Calu3 (cell line): ENCODE measurements around the gene CIDEA. TPM values are rescaled to one million over a fixed set of nuclear protein-coding genes. Genes with fewer than 3 reads are reported as not detected.

ENCODE experiments used
- BruUV-seq: library from RNA; stranded (reverse); fragments of 400-500 nt; replicated peaks from 2 replicates; lab custom pipeline; 2021; lab: Mats Ljungman, UMichigan
- CTCF ChIA-PET: fragments of 300-600 bp; sonication (Branson Sonifier 250); formaldehyde crosslinking; loops from one replicate; lab custom pipeline; 2022; ENCODE audit warnings: antibody characterized with exemption; lab: Charles Lee
- DNase-seq: peaks from one replicate; pipeline ENCODE4 v3.0.0; 2022
- H3K27ac Mint-ChIP-seq: one replicate; pipeline ENCODE4 v1.8.0; 2022; ENCODE audit warnings: mixed read lengths; ENCODE audit not compliant: unreplicated experiment
- H3K27me3 Mint-ChIP-seq: one replicate; pipeline ENCODE4 v1.8.0; 2022; ENCODE audit warnings: mixed read lengths; ENCODE audit not compliant: unreplicated experiment
- H3K36me3 Mint-ChIP-seq: one replicate; pipeline ENCODE4 v1.8.0; 2022; ENCODE audit warnings: mild to moderate bottlenecking, moderate library complexity, mixed read lengths; ENCODE audit not compliant: insufficient read depth, unreplicated experiment
- H3K4me1 Mint-ChIP-seq: one replicate; pipeline ENCODE4 v1.8.0; 2022; ENCODE audit warnings: mild to moderate bottlenecking, low read depth, mixed read lengths; ENCODE audit not compliant: unreplicated experiment
- H3K4me3 Mint-ChIP-seq: one replicate; pipeline ENCODE4 v1.8.0; 2022; ENCODE audit warnings: mild to moderate bottlenecking, low read depth, moderate library complexity, mixed read lengths; ENCODE audit not compliant: unreplicated experiment
- H3K9me3 Mint-ChIP-seq: one replicate; pipeline ENCODE4 v1.8.0; 2022; ENCODE audit warnings: low read depth, mixed read lengths; ENCODE audit not compliant: unreplicated experiment
- CTCF ChIP-seq: fragments of 200-600 bp; IDR thresholded peaks from one replicate; pipeline ENCODE4 v1.8.0; 2022; ENCODE audit warnings: antibody characterized with exemption; ENCODE audit not compliant: unreplicated experiment
- intact Hi-C: fragments of 100-400 bp; cut with micrococcal nuclease; formaldehyde crosslinking; loops from one replicate; pipeline ENCODE4 v1.10.0; 2022; ENCODE audit not compliant: unreplicated experiment
- total RNA-seq: library from RNA; stranded (reverse); gene quantifications from 2 replicates; pipeline ENCODE4 v1.2.3, GENCODE V29; 2022

The CIDEA gene
- total RNA-seq, 1 experiment from 2014 or later = not detected

DNA sequence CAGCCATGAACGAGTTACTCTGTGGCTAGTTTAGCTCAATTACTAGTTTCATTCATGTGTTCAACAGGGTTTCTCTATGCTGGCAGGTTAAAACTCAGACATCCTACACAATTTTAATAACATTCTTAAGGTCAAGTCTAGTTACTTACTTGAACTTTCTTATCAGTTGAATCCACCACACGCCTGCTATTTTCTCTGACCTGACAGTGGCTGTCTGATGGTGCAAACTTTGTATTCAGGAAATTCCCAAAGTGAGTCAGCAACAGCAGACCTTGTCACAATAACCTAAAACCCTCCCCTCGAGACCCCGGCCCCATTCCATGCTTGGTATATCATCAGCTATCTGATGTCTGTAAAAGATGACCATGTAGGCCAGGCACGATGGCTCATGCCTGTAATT is 20.8 kb upstream of the CIDEA start:
- Mint-ChIP-seq H3K4me1 (no peaks in the 10 kb centered on the region), H3K27me3 (peaks cover 56% of the 10 kb centered on the region), H3K9me3 (no peaks in the 10 kb centered on the region), H3K36me3 (no peaks in the 10 kb centered on the region), H3K4me3 (no peak overlapping the region), H3K27ac (no peak overlapping the region)
- DNase-seq = no peak
- CTCF ChIA-PET = interaction anchor here (0.7 kb wide), 1 partner anchor 68 kb away, joined by 3 read pairs; no protein-coding TSS in a partner anchor
- no peak for TF ChIP-seq CTCF
- no TSS peak for BruUV-seq
- intact Hi-C loops = no loop called here

GRCh38 chr18:12234451-12235190 is 19.5 kb upstream of the CIDEA start:
- H3K4me3 Mint-ChIP-seq = no peak overlapping the region
- CTCF ChIA-PET = no interaction called here
- no peaks in the 10 kb centered on the region for H3K9me3 Mint-ChIP-seq

DNA sequence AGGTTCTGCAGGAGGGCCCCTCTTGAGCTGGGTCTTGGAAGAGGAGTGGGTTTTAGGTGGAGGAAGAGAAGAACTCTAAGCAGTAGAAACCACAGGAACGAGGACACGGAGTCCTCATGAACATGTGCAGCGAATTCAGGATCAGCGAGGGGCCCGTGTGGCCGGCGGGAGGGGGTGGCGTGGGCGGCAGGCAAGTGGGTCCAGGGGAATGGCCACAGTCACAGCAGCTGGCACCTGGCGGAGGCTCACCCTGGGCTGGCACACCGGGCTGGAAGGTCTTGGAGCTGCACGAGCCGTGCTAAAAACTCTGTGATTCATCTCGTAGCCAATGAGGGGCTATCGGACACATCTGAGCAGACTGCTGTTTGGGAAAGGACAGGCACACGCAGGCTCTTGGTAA is 18.0 kb upstream of the CIDEA start:
- H3K27ac Mint-ChIP-seq = no peak overlapping the region
- CTCF ChIA-PET = interaction anchor here (0.7 to 1.5 kb wide), 4 partner anchors 36 to 241 kb away, joined by 3 to 6 read pairs (median 4); no protein-coding TSS in a partner anchor
- no peaks in the 10 kb centered on the region for H3K36me3 Mint-ChIP-seq
- H3K27me3 Mint-ChIP-seq = peaks cover 71% of the 10 kb centered on the region
- no peak overlapping the region for H3K4me3 Mint-ChIP-seq
- H3K9me3 Mint-ChIP-seq = no peaks in the 10 kb centered on the region
- intact Hi-C loops = loop anchor here (2.0 kb wide), 1 partner anchor 143 kb away; the partner anchor contains the start of gene ANKRD62
- DNase-seq = no peak
- no peak for TF ChIP-seq CTCF
- no peaks in the 10 kb centered on the region for H3K4me1 Mint-ChIP-seq
- no TSS peak for BruUV-seq

More at GRCh38 chr18:12234451-12235190, 19.5 kb upstream of the CIDEA start:
- Mint-ChIP-seq H3K36me3 (no peaks in the 10 kb centered on the region), H3K27ac (no peak overlapping the region), H3K4me1 (no peaks in the 10 kb centered on the region), H3K27me3 (peaks cover 69% of the 10 kb centered on the region)
- TF ChIP-seq CTCF = no peak
- BruUV-seq = no TSS peak
- intact Hi-C loops = no loop called here
- no peak for DNase-seq

GRCh38 chr18:12236934-12237832 is 17.0 kb upstream of the CIDEA start:
- intact Hi-C loops = loop anchor here (2.0 kb wide), 1 partner anchor 144 kb away; the partner anchor contains the start of gene ANKRD62
- no peaks in the 10 kb centered on the region for H3K36me3 Mint-ChIP-seq

More at GRCh38 chr18:12236934-12237832, 17.0 kb upstream of the CIDEA start:
- BruUV-seq = no TSS peak
- CTCF ChIA-PET = interaction anchor here (0.6 to 1.5 kb wide), 3 partner anchors 35 to 145 kb away, joined by 3 to 6 read pairs (median 4); partner anchors contain the start of gene ANKRD62
- DNase-seq = peak; percentile 90
- Mint-ChIP-seq H3K4me3 (no peak overlapping the region), H3K27me3 (peaks cover 78% of the 10 kb centered on the region), H3K27ac (no peak overlapping the region), H3K9me3 (no peaks in the 10 kb centered on the region), H3K4me1 (no peaks in the 10 kb centered on the region)
- TF ChIP-seq CTCF = peak; percentile 83
